ENCODE data around the gene KIF26A. TPM values are rescaled to one million over a fixed set of nuclear protein-coding genes. Genes with fewer than 3 reads are reported as not detected.

KIF26A gene
- total and polyA plus RNA-seq, 2 of the 13 experiments (the other 11 are each of a cell fraction or from before 2014, with no cell fraction given), result not detected

DNA sequence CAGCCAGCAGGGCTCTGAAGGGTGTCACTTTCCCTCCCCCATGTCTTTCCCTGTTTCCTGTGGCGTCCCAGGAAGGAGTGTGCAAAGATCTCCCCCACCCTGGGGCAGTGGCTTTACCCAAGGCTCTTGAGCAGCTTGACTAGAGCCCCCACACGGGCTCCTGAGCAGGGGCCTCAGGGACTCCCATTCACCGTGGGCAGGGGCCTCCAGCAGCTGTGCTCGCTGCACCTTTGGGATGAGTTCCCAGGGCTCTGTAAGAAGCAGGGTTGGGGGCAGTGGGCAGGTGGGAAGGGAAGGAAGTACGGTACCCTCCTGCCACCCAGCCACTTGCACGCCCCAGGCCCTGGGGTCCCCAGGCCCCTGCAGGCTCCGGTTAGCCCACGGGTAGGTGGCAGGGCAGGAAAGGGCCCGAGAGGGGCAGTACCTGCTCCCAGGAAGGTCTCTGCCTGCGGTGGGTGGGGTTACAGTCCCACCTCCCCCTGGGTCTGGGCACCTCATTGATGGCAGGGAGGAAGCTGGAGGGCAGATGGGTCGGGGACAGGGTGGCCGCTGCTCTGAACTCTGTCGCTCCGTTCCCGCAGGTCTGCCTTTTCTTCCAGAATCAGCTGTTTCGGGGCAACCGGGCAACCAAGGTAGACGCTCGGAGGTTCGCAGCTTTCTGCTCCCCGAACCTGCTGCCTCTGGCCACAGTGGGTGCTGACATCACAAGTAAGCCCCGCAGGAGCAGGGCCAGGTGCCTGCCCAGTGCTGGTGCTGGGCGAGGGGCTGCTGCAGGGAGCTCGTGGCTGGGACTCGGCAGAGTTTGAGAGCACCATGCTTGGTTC lies 39.9 kb upstream of the KIF26A start:
- peaks cover 9 to 38% of the 10 kb centered on the region in 2 experiments for H3K27me3 ChIP-seq (ENCODE audit: control insufficient read depth in 1 of 2, insufficient read depth in 2 of 2, low read length in 2 of 2)
- no peaks in the 10 kb centered on the region for H3K9me3 ChIP-seq (ENCODE audit: low read length)
- CTCF ChIA-PET (ENCODE audit: low intra/inter-chr PET ratio, low total read pairs), result no interaction called here
- no peak overlapping the region for H3K4me2 ChIP-seq (ENCODE audit: low read depth, low read length)
- FAIRE-seq (no peak), DNase-seq (ENCODE audit: low spot score) (no peak), ATAC-seq (no peak)
- H3K79me2 ChIP-seq (ENCODE audit: insufficient read depth, low read length), result no peaks in the 10 kb centered on the region
- H3K4me1 ChIP-seq (ENCODE audit: insufficient read depth, low read length), result peaks cover 7% of the 10 kb centered on the region; the same call in 1 of the 2 replicates
- in situ Hi-C loops (cut with HindIII; ENCODE audit: extremely low pct_ligation_motif_present, low pct_unique_long_range_greater_than_20kb), result loop anchor here (5.0 kb wide), 1 partner anchor 34 kb away; no protein-coding TSS in a partner anchor
- WGBS (ENCODE audit: low lambda C conversion rate), result 30% methylated on average over 12 of the region's 25 CpGs
- no peaks in the 10 kb centered on the region; the same call in 1 of the 2 replicates for H4K20me1 ChIP-seq (ENCODE audit: insufficient read depth, low read length)
- no peak for TF ChIP-seq DNMT1 (CRISPR knock-in tag; IDR thresholded peaks at IDR 0.05)
- no peak overlapping the region for H2AFZ ChIP-seq (ENCODE audit: low read length)
- no peak overlapping the region for H3K9ac ChIP-seq (ENCODE audit: insufficient read depth, low read depth, low read length)
- H3K36me3 ChIP-seq (replicated peaks in 1 of 2; ENCODE audit: control insufficient read depth in 1 of 2, insufficient read depth in 2 of 2, low read length in 2 of 2), result no peaks in the 10 kb centered on the region
- no peak overlapping the region for H3K4me3 ChIP-seq (replicated peaks in 1 of 3; ENCODE audit: insufficient read depth in 1 of 3, low read depth in 2 of 3, low read length in 3 of 3)
- POLR2A ChIA-PET, result no interaction called here
- no peak overlapping the region for H3K27ac ChIP-seq (ENCODE audit: extremely low read length, insufficient read depth, low read length)
- intact Hi-C loops (cut with micrococcal nuclease; ENCODE audit: unreplicated experiment), result no loop called here
- BruUV-seq (replicated peaks), result no TSS peak

DNA sequence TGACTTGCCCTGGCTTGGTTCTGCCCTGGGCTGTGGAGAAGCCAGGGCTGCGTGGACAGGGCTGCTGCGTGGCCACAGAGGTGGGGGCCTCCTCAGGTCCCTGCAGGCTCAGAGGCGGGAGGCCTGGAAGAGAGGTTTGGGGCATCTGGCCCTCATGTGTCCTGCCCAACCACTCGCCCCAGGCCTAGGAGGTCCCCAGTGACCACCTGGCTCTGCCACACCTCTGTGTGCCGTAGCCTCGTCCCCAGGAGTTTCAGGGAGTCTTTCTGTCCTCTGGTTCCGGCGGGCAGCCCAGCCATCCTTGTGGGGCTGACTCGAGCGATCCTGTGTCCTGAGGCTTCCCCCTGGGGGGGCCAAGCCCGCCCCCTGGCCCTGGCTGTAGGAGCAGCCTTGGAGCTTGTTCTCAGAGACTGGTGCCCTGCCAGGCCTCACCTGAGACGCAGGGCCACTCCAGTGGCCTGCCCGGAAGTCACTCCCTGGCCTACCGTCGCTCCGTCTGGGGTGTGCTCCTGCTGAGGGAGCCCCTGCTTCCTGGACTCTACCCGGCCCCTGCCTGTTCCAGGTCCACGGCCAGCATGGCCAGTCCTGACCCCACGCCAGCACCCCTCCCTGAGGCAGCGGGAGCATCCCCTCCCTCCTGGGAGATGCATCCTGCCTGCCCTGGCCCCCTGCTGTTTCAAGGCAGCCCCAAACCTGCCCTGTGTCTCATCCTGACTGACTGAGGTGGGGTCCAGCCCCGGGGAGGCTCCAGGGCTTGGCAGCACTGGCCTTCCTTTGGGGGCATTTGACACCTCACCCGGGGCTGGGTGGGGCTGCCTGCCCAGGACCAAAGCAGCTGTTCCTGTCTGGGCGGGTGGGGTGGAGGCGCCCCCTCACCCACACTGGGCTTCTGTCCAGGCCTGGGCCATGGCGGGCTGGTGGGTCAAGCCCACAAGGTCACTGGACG lies 39.0 kb upstream of the KIF26A start:
- BruUV-seq (replicated peaks), result no TSS peak
- TF ChIP-seq ZNF180 (CRISPR knock-in tag; IDR thresholded peaks at IDR 0.05; ENCODE audit: borderline replicate concordance, low read depth), result no peak
- no peak for TF ChIP-seq ZNF841 (CRISPR knock-in tag; IDR thresholded peaks at IDR 0.05; ENCODE audit: borderline replicate concordance)
- TF ChIP-seq, protein P1, sequence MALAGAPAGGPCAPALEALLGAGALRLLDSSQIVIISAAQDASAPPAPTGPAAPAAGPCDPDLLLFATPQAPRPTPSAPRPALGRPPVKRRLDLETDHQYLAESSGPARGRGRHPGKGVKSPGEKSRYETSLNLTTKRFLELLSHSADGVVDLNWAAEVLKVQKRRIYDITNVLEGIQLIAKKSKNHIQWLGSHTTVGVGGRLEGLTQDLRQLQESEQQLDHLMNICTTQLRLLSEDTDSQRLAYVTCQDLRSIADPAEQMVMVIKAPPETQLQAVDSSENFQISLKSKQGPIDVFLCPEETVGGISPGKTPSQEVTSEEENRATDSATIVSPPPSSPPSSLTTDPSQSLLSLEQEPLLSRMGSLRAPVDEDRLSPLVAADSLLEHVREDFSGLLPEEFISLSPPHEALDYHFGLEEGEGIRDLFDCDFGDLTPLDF (CRISPR knock-in tag; IDR thresholded peaks at IDR 0.05), result no peak
- TF ChIP-seq, protein P2, sequence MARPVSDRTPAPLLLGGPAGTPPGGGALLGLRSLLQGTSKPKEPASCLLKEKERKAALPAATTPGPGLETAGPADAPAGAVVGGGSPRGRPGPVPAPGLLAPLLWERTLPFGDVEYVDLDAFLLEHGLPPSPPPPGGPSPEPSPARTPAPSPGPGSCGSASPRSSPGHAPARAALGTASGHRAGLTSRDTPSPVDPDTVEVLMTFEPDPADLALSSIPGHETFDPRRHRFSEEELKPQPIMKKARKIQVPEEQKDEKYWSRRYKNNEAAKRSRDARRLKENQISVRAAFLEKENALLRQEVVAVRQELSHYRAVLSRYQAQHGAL (CRISPR knock-in tag; IDR thresholded peaks at IDR 0.05; ENCODE audit: not compliant biosample characterization), result no peak
- TF ChIP-seq, protein P3, sequence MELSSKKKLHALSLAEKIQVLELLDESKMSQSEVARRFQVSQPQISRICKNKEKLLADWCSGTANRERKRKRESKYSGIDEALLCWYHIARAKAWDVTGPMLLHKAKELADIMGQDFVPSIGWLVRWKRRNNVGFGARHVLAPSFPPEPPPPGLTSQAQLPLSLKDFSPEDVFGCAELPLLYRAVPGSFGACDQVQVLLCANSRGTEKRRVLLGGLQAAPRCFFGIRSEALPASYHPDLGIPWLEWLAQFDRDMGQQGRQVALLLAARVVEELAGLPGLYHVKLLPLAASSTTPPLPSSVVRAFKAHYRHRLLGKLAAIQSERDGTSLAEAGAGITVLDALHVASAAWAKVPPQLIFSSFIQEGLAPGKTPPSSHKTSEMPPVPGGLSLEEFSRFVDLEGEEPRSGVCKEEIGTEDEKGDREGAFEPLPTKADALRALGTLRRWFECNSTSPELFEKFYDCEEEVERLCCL (CRISPR knock-in tag; IDR thresholded peaks at IDR 0.05; ENCODE audit: borderline replicate concordance), result no peak
- no peak for TF ChIP-seq ZNF225 (CRISPR knock-in tag; IDR thresholded peaks at IDR 0.05)
- no peak for TF ChIP-seq SP2 (CRISPR knock-in tag; IDR thresholded peaks at IDR 0.05)
- TF ChIP-seq MXI1 (IDR thresholded peaks at IDR 0.05; ENCODE audit: borderline replicate concordance, low read depth, low read length), result no peak
- CTCF ChIA-PET (ENCODE audit: low intra/inter-chr PET ratio, low total read pairs), result no interaction called here
- no peaks in the 10 kb centered on the region; the same call in 1 of the 2 replicates for H4K20me1 ChIP-seq (ENCODE audit: insufficient read depth, low read length)
- H3K9me3 ChIP-seq (ENCODE audit: low read length), result no peaks in the 10 kb centered on the region
- peaks cover 2% of the 10 kb centered on the region; the same call in 1 of the 2 replicates for H3K4me1 ChIP-seq (ENCODE audit: insufficient read depth, low read length)
- H3K4me2 ChIP-seq (ENCODE audit: low read depth, low read length), result no peak overlapping the region
- FAIRE-seq, result no peak
- no peak for ATAC-seq
- no peak overlapping the region for H2AFZ ChIP-seq (ENCODE audit: low read length)
- intact Hi-C loops (cut with micrococcal nuclease; ENCODE audit: unreplicated experiment) (no loop called here), in situ Hi-C loops (cut with HindIII; ENCODE audit: extremely low pct_ligation_motif_present, low pct_unique_long_range_greater_than_20kb) (loop anchor here (5.0 kb wide), 1 partner anchor 33 kb away; no protein-coding TSS in a partner anchor)
- no peak overlapping the region for H3K9ac ChIP-seq (ENCODE audit: insufficient read depth, low read depth, low read length)
- no peaks in the 10 kb centered on the region for H3K79me2 ChIP-seq (ENCODE audit: insufficient read depth, low read length)
- H3K36me3 ChIP-seq (replicated peaks in 1 of 2; ENCODE audit: control insufficient read depth in 1 of 2, insufficient read depth in 2 of 2, low read length in 2 of 2), result no peaks in the 10 kb centered on the region
- DNase-seq (ENCODE audit: low spot score), result no peak
- H3K27me3 ChIP-seq (ENCODE audit: control insufficient read depth in 1 of 2, insufficient read depth in 2 of 2, low read length in 2 of 2), result peaks cover 10 to 46% of the 10 kb centered on the region in 2 experiments
- 0% methylated on average over 2 of the region's 26 CpGs for WGBS (ENCODE audit: low lambda C conversion rate)
- H3K4me3 ChIP-seq (replicated peaks in 1 of 3; ENCODE audit: insufficient read depth in 1 of 3, low read depth in 2 of 3, low read length in 3 of 3), result no peak overlapping the region
- H3K27ac ChIP-seq (ENCODE audit: extremely low read length, insufficient read depth, low read length), result no peak overlapping the region
- POLR2A ChIA-PET, result no interaction called here

All from HepG2 (cell line).